NCI-H187 (cell line): ENCODE measurements around the gene NDST4.

Source experiments
- DNase-seq, 2 experiments: peaks; one replicate each; lab custom pipeline; 2025; lab: John Stamatoyannopoulos, UW

Gene NDST4

GRCh38 chr4:114900934-114901333 lies 212.5 kb downstream of the NDST4 start:
- DNase-seq: no peak

DNA sequence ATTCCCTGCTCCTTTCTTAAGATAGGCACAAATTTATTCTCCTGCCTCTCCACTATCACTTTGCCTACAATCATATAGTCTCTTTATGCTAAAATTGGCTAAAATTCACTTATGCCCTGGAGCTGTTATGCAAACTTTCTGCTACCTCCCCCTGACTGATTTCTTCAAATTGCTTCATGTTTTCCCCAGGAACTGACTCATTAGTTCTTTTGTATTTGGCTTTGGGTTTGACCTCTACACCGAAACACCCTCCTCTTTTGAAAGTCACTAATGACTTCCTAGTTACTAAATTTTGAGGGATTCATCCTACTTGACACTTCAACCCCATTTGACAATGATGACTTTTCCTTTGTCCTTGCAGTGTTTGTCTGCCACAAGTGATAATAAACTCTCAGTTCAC lies 222.6 kb downstream of the NDST4 start:
- DNase-seq: no peak

GRCh38 chr4:114886761-114887160 lies 226.7 kb downstream of the NDST4 start:
- no peak for DNase-seq

DNA sequence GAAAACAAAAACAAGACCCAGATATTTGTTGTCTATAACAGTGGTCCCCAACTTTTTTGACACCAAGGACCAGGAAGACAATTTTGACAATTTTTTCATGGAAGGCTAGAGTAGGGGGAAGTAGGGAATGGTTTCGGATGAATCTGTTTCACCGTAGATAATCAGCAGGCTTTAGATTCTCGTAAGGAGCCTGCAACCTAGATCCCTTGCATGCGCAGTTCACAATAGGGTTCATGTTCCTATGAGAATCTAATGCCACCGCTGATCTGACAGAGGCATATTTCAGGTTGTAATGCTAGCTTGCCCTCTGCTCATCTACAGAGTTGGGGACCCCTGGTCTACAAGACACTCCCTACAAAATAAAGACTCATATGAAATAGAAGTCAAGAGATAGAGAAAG lies 229.8 kb downstream of the NDST4 start:
- DNase-seq: no peak

- DNase-seq: no peak
Measured at GRCh38 chr4:114879916-114880669, 233.3 kb downstream of the NDST4 start.

GRCh38 chr4:114875630-114876029 lies 237.8 kb downstream of the NDST4 start:
- DNase-seq: no peak

DNA sequence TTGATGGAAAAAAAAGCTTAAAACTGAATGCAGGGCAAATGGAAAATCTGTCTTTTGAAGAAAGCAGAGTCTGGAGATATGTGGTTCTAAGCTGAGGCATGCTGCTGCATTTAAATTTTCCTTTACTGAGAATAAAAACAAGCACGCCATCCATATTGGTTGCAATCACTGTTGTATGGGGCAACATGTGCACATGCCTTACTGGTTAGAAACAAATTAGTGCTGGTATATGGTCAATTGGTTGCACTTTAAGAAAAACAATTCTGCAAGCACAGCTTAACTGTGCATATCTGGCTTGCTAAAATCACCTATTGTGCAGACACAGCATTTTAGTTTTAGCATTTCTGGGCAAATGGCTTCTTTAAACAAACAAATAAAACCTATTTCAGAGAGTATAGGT lies 239.1 kb downstream of the NDST4 start:
- no peak for DNase-seq

DNA sequence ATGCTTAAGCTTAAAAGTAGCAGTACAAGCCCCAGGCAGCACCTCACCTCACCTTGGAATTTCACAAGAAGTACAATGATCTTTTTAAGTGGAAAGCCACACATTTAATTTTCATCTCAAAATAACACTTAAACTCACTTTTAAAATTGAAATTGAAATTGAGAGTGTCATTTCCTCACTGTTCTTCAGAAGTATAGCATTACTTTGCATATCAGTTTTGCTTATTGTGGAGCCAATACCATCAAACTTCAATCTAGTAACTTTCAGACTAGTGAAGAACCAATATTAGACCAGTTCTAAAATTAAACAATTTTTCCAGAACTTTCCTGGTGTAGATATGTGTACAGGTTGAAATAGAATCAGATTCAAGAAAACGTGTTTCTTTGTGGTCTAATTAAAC lies 242.4 kb downstream of the NDST4 start:
- DNase-seq: no peak

GRCh38 chr4:114866901-114867670 lies 246.3 kb downstream of the NDST4 start:
- no peak for DNase-seq

- DNase-seq: no peak
Measured at GRCh38 chr4:114864060-114864459, 249.4 kb downstream of the NDST4 start.

- no peak for DNase-seq
Measured at GRCh38 chr4:114860786-114861185, 252.6 kb downstream of the NDST4 start.

DNA sequence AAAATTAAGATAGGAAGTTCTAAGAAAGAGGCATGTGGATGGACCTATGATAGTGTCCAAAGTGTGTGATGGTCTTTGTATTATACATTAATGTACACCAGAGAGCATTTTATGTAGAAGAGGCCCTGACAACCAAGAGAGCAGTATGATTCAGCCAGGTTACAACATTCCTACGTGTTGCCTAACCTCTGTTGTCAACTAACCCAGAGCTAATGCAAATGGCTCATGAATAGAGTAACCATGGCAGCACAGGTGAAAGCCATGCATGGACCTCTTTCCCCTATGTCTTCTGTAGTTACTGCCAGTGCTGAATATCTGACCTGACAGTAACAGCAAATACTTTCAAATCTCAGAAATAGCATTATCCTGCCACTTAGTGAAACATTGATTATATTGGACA lies 255.6 kb downstream of the NDST4 start:
- DNase-seq: no peak

GRCh38 chr4:114839986-114840385 lies 273.4 kb downstream of the NDST4 start:
- no peak for DNase-seq

- no peak for DNase-seq
Measured at GRCh38 chr4:114830628-114831027, 282.8 kb downstream of the NDST4 start.

DNA sequence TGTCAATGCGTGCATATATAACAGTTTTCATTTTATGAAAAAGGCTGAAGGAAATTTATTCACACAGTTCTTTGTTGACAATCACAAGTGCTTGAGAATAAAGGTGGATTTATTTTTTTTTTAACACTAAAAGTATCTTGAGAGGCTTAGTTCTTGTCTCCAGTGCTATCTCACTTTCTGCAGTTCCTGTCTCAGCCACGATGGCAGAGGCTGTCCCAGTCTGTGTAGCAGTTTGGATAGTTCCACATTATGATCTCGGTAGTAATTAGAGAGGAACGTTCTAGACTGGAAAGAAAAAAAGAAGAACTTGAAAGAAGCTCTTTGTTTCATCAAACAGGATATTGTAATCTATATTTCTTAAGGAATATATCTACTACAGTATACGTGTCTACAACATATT lies 285.8 kb downstream of the NDST4 start:
- DNase-seq: no peak

GRCh38 chr4:114815760-114816159 lies 297.7 kb downstream of the NDST4 start:
- no peak for DNase-seq

DNA sequence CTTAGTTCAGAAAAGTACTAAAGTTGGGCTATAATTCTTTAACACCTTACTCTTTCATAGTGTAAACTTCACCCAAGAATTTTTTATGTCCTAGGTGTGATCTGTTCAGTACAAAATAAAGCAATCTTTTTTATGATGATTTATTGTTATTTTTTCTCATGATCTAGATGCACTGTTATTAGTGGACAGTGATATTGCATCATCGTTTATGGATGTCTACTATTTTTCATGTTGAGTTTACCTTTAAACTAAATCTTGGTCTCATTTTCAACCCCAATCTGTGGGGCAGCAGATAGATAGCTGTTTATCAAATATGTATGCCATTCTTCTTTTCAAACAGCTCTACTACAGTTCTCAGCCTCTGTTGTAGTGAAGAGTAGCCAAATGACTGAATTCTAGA lies 299.5 kb downstream of the NDST4 start:
- DNase-seq: no peak

- no peak for DNase-seq
Measured at GRCh38 chr4:114811564-114812301, 301.7 kb downstream of the NDST4 start.

DNA sequence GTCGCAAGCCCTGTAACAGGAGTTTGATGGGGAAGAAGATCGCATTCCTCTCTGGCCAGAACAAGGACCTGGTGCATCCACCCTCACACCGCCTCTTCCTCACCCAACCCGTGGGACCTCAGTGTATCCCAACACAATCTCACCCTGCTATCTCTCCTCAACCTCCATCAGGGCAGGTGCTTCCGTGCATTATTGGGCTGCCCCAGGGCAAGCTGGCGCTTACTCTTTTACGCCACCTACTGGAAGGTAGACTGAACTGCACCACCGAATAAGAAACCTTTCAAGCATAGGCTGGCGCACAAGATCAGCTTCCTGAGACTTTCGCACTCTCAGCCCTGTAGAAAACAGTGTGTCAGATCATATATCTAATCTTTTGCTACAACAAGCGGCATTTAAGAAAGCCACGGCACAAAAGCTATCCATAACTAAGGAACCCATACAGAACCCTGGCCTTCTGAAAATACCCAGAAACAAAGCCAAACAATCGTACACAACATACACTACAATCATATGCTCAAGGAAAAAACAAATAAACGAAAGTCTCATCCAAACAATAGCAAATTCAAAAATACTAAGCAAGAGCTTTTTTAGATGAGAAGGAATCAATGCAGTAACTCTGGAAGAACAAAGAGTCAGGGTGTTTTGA lies 305.5 kb downstream of the NDST4 start:
- DNase-seq: no peak

GRCh38 chr4:114807357-114807756 lies 306.1 kb downstream of the NDST4 start:
- no peak for DNase-seq

GRCh38 chr4:114791976-114792375 lies 321.4 kb downstream of the NDST4 start:
- no peak for DNase-seq

DNA sequence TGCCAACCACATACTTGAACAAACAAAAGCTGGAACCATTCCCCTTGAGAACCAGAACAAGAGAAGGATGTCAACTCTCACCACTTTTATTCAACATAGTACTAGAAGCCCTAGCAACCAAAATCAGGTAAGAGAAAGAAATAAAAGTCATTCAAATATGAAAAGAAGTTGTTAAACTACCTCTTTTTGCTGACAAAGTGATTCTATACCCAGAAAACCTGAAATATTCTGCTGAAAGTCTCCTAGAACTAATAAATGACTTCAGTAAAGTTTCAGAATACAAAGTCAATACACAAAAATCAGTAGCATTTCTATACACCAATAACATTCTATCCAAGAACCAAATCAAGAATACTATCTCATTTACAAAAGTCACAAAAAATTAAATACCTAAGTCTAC lies 327.9 kb downstream of the NDST4 start:
- DNase-seq: no peak
